ENCODE data around the gene PPP6R3.

PPP6R3 gene

DNA sequence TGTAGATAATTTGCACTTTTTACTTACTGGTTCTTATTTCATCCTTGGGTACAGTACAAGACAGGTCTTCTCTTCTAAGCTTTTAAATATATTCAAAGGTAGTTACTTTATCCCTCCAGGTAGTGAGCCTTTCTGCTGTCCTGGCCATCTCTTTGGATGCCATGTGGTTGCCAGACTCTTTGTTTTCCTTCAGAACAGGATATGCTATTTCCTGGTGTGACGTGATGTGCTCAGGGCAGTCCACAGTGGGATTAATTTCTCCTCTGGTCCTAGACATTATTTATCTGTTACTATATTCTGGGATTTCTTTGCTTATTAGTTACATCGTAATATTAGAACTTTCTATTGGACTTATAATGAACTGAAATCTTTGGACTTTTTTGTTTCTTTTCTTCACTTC lies 63.7 kb downstream of the PPP6R3 start:
- Histone ChIP-seq H3K4me3 (ENCODE audit: low read depth, low read length) (no peak overlapping the region), H3K27me3 (ENCODE audit: control insufficient read depth, insufficient read depth, low read length) (no peaks in the 10 kb centered on the region), H3K36me3 (ENCODE audit: control insufficient read depth, insufficient read depth, low read length) (peaks cover 13% of the 10 kb centered on the region), H3K9me3 (ENCODE audit: control insufficient read depth, insufficient read depth, low read length) (no peaks in the 10 kb centered on the region), H3K4me1 (ENCODE audit: control insufficient read depth, insufficient read depth, low read length) (no peaks in the 10 kb centered on the region), H3K9ac (ENCODE audit: low read depth, low read length) (no peak overlapping the region)

DNA sequence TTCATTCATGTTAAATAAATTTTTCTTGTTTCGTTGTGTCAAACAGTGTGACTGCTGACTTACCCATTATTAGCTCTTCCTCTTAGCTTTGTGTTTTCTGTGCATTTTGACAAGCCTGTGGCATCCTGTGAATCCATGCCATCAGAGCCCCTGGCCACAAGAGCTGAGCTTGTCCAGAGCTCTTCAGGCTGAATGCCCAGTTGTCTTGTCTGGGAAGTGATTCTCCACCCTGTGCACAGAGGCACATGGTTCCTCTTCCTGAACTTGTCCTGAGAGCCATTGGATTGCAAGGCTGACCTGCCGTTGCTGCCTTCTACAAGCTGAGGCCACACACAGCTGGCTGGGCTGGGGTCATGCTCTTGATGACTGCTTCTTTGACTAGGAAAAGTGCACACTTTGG lies 64.1 kb downstream of the PPP6R3 start:
- no peaks in the 10 kb centered on the region for H3K4me1 ChIP-seq (ENCODE audit: control insufficient read depth, insufficient read depth, low read length)
- no peaks in the 10 kb centered on the region for H3K27me3 ChIP-seq (ENCODE audit: control insufficient read depth, insufficient read depth, low read length)
- H3K9ac ChIP-seq (ENCODE audit: low read depth, low read length) = no peak overlapping the region
- H3K4me3 ChIP-seq (ENCODE audit: low read depth, low read length) = no peak overlapping the region
- H3K9me3 ChIP-seq (ENCODE audit: control insufficient read depth, insufficient read depth, low read length) = no peaks in the 10 kb centered on the region
- H3K36me3 ChIP-seq (ENCODE audit: control insufficient read depth, insufficient read depth, low read length) = peaks cover 13% of the 10 kb centered on the region

DNA sequence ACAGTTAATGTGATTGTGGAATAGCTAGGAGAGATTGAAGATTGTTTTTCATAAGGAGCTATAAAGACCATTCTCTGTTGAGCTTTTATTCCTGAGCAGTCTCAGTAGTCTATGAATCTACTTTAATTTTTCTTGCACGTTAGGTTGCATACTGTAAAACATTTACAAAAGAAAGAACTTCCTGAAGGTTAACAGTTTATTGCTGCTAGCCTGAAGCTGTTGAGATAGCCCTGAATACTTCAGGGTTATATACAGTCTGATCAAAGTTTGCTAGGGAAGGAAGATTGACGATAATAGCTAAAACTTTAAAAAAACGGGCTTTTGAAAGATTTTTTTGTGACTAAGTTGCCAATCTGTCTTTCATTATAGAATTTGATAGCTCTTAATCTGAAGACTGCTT lies 64.8 kb downstream of the PPP6R3 start:
- Histone ChIP-seq H3K27me3 (ENCODE audit: control insufficient read depth, insufficient read depth, low read length) (no peaks in the 10 kb centered on the region), H3K9me3 (ENCODE audit: control insufficient read depth, insufficient read depth, low read length) (no peaks in the 10 kb centered on the region), H3K9ac (ENCODE audit: low read depth, low read length) (no peak overlapping the region), H3K4me3 (ENCODE audit: low read depth, low read length) (no peak overlapping the region), H3K36me3 (ENCODE audit: control insufficient read depth, insufficient read depth, low read length) (peaks cover 13% of the 10 kb centered on the region), H3K4me1 (ENCODE audit: control insufficient read depth, insufficient read depth, low read length) (no peaks in the 10 kb centered on the region)

DNA sequence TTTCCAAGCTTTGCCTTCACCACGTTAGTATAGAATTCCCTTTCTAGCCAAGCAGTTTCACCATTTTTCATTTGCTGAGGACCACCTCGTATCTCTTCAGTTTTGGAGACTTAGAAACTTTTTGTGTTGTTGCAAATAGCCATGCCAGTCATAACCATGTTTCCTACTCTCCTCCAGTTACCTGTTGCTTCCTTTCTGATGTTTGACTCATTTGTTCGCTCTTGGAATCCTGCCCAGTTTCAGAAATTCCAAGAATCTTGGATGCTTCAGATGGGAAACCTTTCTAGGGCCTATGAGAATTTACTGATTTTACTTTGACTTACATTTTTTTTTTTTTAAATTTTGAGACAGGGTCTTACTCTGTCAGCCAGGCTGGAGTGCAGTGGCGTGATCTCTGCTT lies 65.4 kb downstream of the PPP6R3 start:
- Histone ChIP-seq H3K27me3 (ENCODE audit: control insufficient read depth, insufficient read depth, low read length) (no peaks in the 10 kb centered on the region), H3K4me3 (ENCODE audit: low read depth, low read length) (no peak overlapping the region), H3K36me3 (ENCODE audit: control insufficient read depth, insufficient read depth, low read length) (peaks cover 13% of the 10 kb centered on the region), H3K4me1 (ENCODE audit: control insufficient read depth, insufficient read depth, low read length) (no peaks in the 10 kb centered on the region), H3K9ac (ENCODE audit: low read depth, low read length) (no peak overlapping the region), H3K9me3 (ENCODE audit: control insufficient read depth, insufficient read depth, low read length) (no peaks in the 10 kb centered on the region)

DNA sequence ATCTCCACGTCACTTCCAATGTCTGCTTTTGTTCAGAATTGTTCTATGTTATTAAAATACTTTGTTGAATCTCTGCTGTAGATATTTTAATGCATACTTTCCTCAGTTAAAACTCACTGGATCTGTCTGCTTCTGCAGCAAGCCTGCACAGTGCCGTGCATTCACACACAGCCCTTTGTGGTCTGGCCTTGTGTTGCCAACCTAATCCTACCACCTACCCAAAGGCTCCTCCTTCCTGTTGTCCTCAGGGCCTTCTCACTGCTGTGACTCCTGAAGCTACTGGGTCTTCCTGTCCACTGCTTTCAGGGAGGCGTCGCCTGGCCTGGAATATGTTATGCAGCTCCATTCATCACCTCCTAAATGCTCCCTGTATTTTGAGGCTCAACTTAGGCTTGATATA lies 67.0 kb downstream of the PPP6R3 start:
- Histone ChIP-seq H3K27me3 (ENCODE audit: control insufficient read depth, insufficient read depth, low read length) (no peaks in the 10 kb centered on the region), H3K36me3 (ENCODE audit: control insufficient read depth, insufficient read depth, low read length) (peaks cover 13% of the 10 kb centered on the region), H3K4me3 (ENCODE audit: low read depth, low read length) (no peak overlapping the region), H3K9ac (ENCODE audit: low read depth, low read length) (no peak overlapping the region), H3K4me1 (ENCODE audit: control insufficient read depth, insufficient read depth, low read length) (peaks cover under 1% of the 10 kb centered on the region), H3K9me3 (ENCODE audit: control insufficient read depth, insufficient read depth, low read length) (no peaks in the 10 kb centered on the region)

DNA sequence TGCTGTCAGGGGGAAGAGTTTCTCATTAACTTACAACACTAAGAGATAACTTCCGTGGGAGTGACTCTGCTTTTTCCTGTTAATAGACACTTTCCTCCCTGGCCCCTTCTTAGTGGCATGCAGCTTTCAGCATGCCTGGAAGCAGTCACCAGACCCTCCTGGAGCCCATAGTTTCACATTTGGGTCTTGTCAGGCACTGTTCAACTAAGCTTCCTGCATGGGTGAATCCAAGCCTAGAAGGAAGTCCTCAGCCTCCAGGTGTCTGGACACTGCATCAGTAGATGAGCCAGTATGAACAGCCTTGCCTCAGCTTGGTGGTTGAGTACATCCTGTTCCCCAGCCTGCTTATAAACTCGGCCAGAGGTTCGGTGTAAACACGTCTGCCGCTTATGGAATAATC lies 68.1 kb downstream of the PPP6R3 start:
- H3K9me3 ChIP-seq (ENCODE audit: control insufficient read depth, insufficient read depth, low read length) = no peaks in the 10 kb centered on the region
- H3K4me1 ChIP-seq (ENCODE audit: control insufficient read depth, insufficient read depth, low read length) = peaks cover 3% of the 10 kb centered on the region
- no peaks in the 10 kb centered on the region for H3K27me3 ChIP-seq (ENCODE audit: control insufficient read depth, insufficient read depth, low read length)
- no peak overlapping the region for H3K9ac ChIP-seq (ENCODE audit: low read depth, low read length)
- peaks cover 13% of the 10 kb centered on the region for H3K36me3 ChIP-seq (ENCODE audit: control insufficient read depth, insufficient read depth, low read length)
- no peak overlapping the region for H3K4me3 ChIP-seq (ENCODE audit: low read depth, low read length)

DNA sequence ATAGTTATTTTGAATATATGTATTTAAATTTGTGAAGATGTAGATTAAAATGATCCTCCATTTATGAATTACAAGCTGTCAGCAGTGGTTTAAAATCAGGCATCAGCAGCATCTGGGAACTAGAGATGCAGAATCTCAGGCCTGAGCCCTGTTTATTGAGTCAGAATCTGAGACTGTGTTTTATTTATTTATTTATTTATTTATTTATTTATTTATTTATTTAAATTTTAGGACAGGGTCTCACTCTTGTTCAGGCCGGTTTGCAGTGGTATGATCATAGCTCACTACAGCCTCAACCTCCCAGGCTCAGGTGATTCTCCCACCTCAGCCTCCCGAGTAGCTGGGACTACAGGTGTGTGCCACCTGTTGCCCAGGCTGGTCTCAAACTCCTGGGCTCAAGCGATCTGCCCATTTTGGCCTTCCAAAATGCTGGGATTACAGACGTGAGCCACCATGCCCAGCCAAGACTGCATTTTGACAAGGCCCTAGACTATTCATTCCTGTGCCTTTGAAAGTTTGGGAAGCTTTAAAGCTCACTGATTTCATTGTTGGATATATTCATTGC lies 70.7 kb downstream of the PPP6R3 start:
- Histone ChIP-seq H3K36me3 (ENCODE audit: control insufficient read depth, insufficient read depth, low read length) (peaks cover 8% of the 10 kb centered on the region), H3K9me3 (ENCODE audit: control insufficient read depth, insufficient read depth, low read length) (no peaks in the 10 kb centered on the region), H3K9ac (ENCODE audit: low read depth, low read length) (no peak overlapping the region), H3K27me3 (ENCODE audit: control insufficient read depth, insufficient read depth, low read length) (no peaks in the 10 kb centered on the region), H3K4me1 (ENCODE audit: control insufficient read depth, insufficient read depth, low read length) (peaks cover 10% of the 10 kb centered on the region), H3K4me3 (ENCODE audit: low read depth, low read length) (no peak overlapping the region)

DNA sequence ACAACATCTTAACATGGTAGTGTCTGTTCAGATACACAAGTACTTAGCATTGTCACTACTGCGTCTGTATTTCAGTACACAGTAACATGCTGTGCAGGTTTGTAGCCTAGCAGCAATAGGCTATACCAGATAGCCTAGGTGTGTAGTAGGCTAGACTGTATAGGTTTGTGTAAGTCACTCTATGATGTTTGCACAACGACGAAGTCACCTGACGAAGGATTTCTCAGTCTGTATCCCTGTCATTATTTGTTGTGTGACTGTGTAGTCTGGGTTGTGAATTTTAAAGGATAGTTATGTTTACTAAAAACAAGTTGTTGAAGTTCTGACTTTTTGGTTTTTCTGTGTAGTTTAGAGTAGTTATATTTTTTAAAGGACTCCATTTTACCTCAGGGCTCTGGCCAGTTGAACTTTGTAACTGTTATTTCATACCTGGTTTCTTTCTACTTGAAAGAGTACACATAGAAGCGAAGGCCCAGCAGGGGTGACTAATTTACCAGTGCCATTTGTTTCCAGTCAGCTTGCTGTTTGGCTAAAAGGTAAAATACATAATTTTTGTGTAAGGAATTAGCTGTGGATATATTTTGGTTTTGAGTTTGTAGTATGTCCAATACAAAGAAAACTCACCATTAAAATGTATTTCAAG lies 72.3 kb downstream of the PPP6R3 start:
- Histone ChIP-seq H3K4me3 (ENCODE audit: low read depth, low read length) (no peak overlapping the region), H3K36me3 (ENCODE audit: control insufficient read depth, insufficient read depth, low read length) (peaks cover 1% of the 10 kb centered on the region), H3K4me1 (ENCODE audit: control insufficient read depth, insufficient read depth, low read length) (peaks cover 16% of the 10 kb centered on the region), H3K9ac (ENCODE audit: low read depth, low read length) (no peak overlapping the region), H3K27me3 (ENCODE audit: control insufficient read depth, insufficient read depth, low read length) (no peaks in the 10 kb centered on the region), H3K9me3 (ENCODE audit: control insufficient read depth, insufficient read depth, low read length) (no peaks in the 10 kb centered on the region)

DNA sequence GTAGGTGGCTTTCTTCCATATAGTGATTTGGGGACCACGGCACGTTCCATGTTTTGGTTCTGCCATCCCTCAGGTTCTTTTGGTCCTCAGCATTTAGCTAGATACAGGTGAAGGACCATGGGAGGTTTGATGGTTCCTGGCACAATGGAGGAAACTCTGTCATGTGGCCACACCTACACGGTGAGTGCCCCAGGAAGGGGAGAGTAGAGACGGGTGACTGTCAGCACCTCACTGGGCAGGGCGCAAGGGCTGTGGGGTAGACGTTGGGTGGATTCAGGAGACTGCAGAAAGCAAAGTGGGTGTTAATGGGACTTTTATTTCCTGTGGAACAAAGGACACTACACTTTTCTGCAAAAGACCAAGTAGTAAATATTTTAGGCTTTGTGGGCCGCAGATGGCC lies 73.4 kb downstream of the PPP6R3 start:
- Histone ChIP-seq H3K4me1 (ENCODE audit: control insufficient read depth, insufficient read depth, low read length) (peaks cover 16% of the 10 kb centered on the region), H3K4me3 (ENCODE audit: low read depth, low read length) (no peak overlapping the region), H3K9me3 (ENCODE audit: control insufficient read depth, insufficient read depth, low read length) (no peaks in the 10 kb centered on the region), H3K27me3 (ENCODE audit: control insufficient read depth, insufficient read depth, low read length) (no peaks in the 10 kb centered on the region), H3K36me3 (ENCODE audit: control insufficient read depth, insufficient read depth, low read length) (no peaks in the 10 kb centered on the region), H3K9ac (ENCODE audit: low read depth, low read length) (no peak overlapping the region)

DNA sequence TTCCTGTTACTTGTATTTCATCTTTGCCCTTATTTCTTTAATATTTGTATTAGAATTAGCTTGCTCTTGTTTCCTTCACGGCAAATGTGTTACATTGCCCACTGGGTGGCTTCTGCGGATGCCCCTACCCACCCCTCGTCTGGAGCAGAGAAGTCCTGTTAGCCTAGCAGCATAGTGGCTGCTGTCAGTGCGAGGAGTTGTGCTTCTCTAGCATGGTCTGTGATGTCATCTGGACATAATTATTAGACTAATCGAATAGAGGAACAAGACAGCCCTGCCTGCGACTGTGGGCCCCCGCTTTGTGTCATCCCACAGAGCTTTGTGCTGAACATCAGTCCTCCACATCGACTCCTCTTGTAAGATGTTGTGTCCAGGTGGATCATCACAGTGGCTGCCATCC lies 74.5 kb downstream of the PPP6R3 start:
- Histone ChIP-seq H3K36me3 (ENCODE audit: control insufficient read depth, insufficient read depth, low read length) (no peaks in the 10 kb centered on the region), H3K9me3 (ENCODE audit: control insufficient read depth, insufficient read depth, low read length) (no peaks in the 10 kb centered on the region), H3K4me3 (ENCODE audit: low read depth, low read length) (no peak overlapping the region), H3K9ac (ENCODE audit: low read depth, low read length) (no peak overlapping the region), H3K27me3 (ENCODE audit: control insufficient read depth, insufficient read depth, low read length) (no peaks in the 10 kb centered on the region), H3K4me1 (ENCODE audit: control insufficient read depth, insufficient read depth, low read length) (peaks cover 25% of the 10 kb centered on the region)

DNA sequence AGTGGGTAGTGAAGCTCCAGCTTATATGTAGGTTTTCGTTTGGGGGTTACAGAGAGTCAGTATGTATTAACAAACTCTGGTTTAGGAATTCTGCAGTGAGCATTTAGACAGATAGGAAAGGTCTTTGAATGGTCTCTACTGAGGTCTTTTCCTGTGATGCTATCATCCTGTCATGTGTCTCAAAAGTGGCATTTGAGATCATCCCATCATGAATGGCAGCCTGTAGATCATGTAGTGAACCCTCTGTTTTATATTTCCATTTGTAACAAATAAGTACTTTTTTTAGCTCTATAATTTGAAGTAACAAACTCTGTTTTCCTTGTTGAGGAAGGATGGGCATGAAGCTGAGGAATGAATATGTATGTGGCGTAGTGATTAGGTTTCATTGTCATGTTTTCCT lies 76.2 kb downstream of the PPP6R3 start:
- Histone ChIP-seq H3K36me3 (ENCODE audit: control insufficient read depth, insufficient read depth, low read length) (peaks cover 2% of the 10 kb centered on the region), H3K9me3 (ENCODE audit: control insufficient read depth, insufficient read depth, low read length) (no peaks in the 10 kb centered on the region), H3K4me1 (ENCODE audit: control insufficient read depth, insufficient read depth, low read length) (peaks cover 34% of the 10 kb centered on the region), H3K9ac (ENCODE audit: low read depth, low read length) (no peak overlapping the region), H3K4me3 (ENCODE audit: low read depth, low read length) (no peak overlapping the region), H3K27me3 (ENCODE audit: control insufficient read depth, insufficient read depth, low read length) (no peaks in the 10 kb centered on the region)

DNA sequence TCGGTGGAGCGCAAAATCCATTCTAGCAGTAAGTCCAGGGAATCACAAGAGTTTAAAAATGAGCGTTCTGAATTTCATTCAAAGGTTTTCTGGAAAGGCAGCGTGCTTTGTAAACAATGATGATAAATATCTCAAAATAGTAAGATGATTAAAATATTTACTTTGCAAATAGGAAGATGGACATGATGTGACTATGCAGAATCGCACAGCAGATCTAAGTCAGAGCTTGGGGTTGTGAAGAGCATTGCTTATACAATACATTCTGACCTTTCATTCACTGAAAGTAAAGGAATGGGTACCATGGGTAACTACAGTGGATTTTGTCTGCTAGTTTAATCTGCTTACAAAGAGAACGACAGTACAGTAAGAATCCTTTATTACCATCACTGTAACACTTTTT lies 77.5 kb downstream of the PPP6R3 start:
- no peak overlapping the region for H3K9ac ChIP-seq (ENCODE audit: low read depth, low read length)
- no peaks in the 10 kb centered on the region for H3K9me3 ChIP-seq (ENCODE audit: control insufficient read depth, insufficient read depth, low read length)
- no peaks in the 10 kb centered on the region for H3K27me3 ChIP-seq (ENCODE audit: control insufficient read depth, insufficient read depth, low read length)
- H3K4me3 ChIP-seq (ENCODE audit: low read depth, low read length) = no peak overlapping the region
- peaks cover 35% of the 10 kb centered on the region for H3K4me1 ChIP-seq (ENCODE audit: control insufficient read depth, insufficient read depth, low read length)
- peaks cover 7% of the 10 kb centered on the region for H3K36me3 ChIP-seq (ENCODE audit: control insufficient read depth, insufficient read depth, low read length)

All from iPS-15b (cell line).